Colonic mucosa (tissue), 4 donors: ENCODE data around the gene CLEC19A. TPM values are rescaled to one million over a fixed set of nuclear protein-coding genes. Genes with fewer than 3 reads are reported as not detected.
A peak's percentile ranks its signal among the peaks of the same experiment; 100 is the strongest.

ENCODE experiments used
- DNase-seq: peaks from one replicate; pipeline ENCODE4 v3.0.0-alpha.2; 2020
- H3K27ac ChIP-seq: fragments of 200-600 bp; one replicate; pipeline ENCODE4 v1.8.0; 2021
- H3K27me3 ChIP-seq: fragments of 200-600 bp; one replicate; pipeline ENCODE4 v1.8.0; 2021
- H3K36me3 ChIP-seq: fragments of 200-600 bp; one replicate; pipeline ENCODE4 v1.8.0; 2021
- H3K4me1 ChIP-seq: fragments of 200-600 bp; one replicate; pipeline ENCODE4 v1.8.0; 2021; ENCODE audit warnings: mild to moderate bottlenecking
- H3K4me3 ChIP-seq: fragments of 200-600 bp; one replicate; pipeline ENCODE4 v1.8.0; 2021
- H3K9ac ChIP-seq, 2 donors: one replicate each; pipeline ENCODE4 v1.7.0; 2013; ENCODE audit warnings: control low read depth in 2 of 2, low read depth in 2 of 2, low read length in 2 of 2
- H3K9me3 ChIP-seq: fragments of 200-600 bp; one replicate; pipeline ENCODE4 v1.8.0; 2021
- CTCF ChIP-seq: fragments of 200-600 bp; IDR thresholded peaks from one replicate; pipeline ENCODE4 v1.8.0; 2022; ENCODE audit warnings: antibody characterized with exemption, mild to moderate bottlenecking
- intact Hi-C: fragments of 100-400 bp; cut with DNase I; formaldehyde crosslinking; loops from one replicate; pipeline ENCODE4 v1.14.1; 2022
- total RNA-seq, 2 donors: library from RNA; stranded (reverse); fragmentation: NEBNext Ultra II Directional in 1 of 2; extraction: Animal tissue kit (Norgen Biotek cat#: 25700) in 1 of 2; gene quantifications; one replicate each; pipeline ENCODE4 v1.2.1, GENCODE V29; 2021
- donor health status: healthy.
- donor health status: DM: no; HTN: no; CAD: no.
- donor health status: DM: no; HTN: no; CAD: no.

CLEC19A gene
- total RNA-seq, 2 donors from 2014 or later, result not detected

GRCh38 chr16:19240494-19240893 lies 45.0 kb upstream of the CLEC19A start:
- intact Hi-C loops, result no loop called here
- H3K9me3 ChIP-seq, result no peaks in the 10 kb centered on the region
- no peak overlapping the region for H3K9ac ChIP-seq
- no peak for DNase-seq
- no peaks in the 10 kb centered on the region for H3K36me3 ChIP-seq
- H3K4me1 ChIP-seq, result no peaks in the 10 kb centered on the region
- no peak overlapping the region for H3K27ac ChIP-seq
- TF ChIP-seq CTCF, result no peak
- no peak overlapping the region for H3K4me3 ChIP-seq
- H3K27me3 ChIP-seq, result no peaks in the 10 kb centered on the region

- DNase-seq, result no peak
- H3K27me3 ChIP-seq, result no peaks in the 10 kb centered on the region
- no peaks in the 10 kb centered on the region for H3K36me3 ChIP-seq
- intact Hi-C loops, result no loop called here
- no peak overlapping the region for H3K9ac ChIP-seq
- no peak overlapping the region for H3K4me3 ChIP-seq
- no peaks in the 10 kb centered on the region for H3K4me1 ChIP-seq
- H3K9me3 ChIP-seq, result no peaks in the 10 kb centered on the region
- no peak for TF ChIP-seq CTCF
- no peak overlapping the region for H3K27ac ChIP-seq
Measured at GRCh38 chr16:19241512-19241911, 44.0 kb upstream of the CLEC19A start.

- no peak for TF ChIP-seq CTCF
- intact Hi-C loops, result no loop called here
- Histone ChIP-seq H3K36me3 (no peaks in the 10 kb centered on the region), H3K4me1 (no peaks in the 10 kb centered on the region), H3K9me3 (no peaks in the 10 kb centered on the region), H3K27me3 (no peaks in the 10 kb centered on the region), H3K27ac (no peak overlapping the region), H3K4me3 (no peak overlapping the region), H3K9ac (no peak overlapping the region)
- no peak for DNase-seq
Measured at GRCh38 chr16:19242186-19242585, 43.3 kb upstream of the CLEC19A start.

GRCh38 chr16:19242987-19243575 lies 42.5 kb upstream of the CLEC19A start:
- no peaks in the 10 kb centered on the region for H3K4me1 ChIP-seq
- no peaks in the 10 kb centered on the region for H3K27me3 ChIP-seq
- H3K9ac ChIP-seq, result no peak overlapping the region
- no peak for DNase-seq
- H3K27ac ChIP-seq, result no peak overlapping the region
- no peak overlapping the region for H3K4me3 ChIP-seq
- no peaks in the 10 kb centered on the region for H3K9me3 ChIP-seq
- intact Hi-C loops, result no loop called here
- TF ChIP-seq CTCF, result no peak
- no peaks in the 10 kb centered on the region for H3K36me3 ChIP-seq

- Histone ChIP-seq H3K9me3 (no peaks in the 10 kb centered on the region), H3K36me3 (no peaks in the 10 kb centered on the region), H3K9ac (peak overlapping the region in 1 of 2 donors; percentile 40), H3K4me3 (no peak overlapping the region), H3K27me3 (no peaks in the 10 kb centered on the region), H3K27ac (no peak overlapping the region), H3K4me1 (no peaks in the 10 kb centered on the region)
- no peak for TF ChIP-seq CTCF
- DNase-seq, result peak; percentile 50
- intact Hi-C loops, result no loop called here
Measured at GRCh38 chr16:19245326-19245925, 40.1 kb upstream of the CLEC19A start.
